ENCODE data around the gene C9orf50. TPM values are rescaled to one million over a fixed set of nuclear protein-coding genes. Genes with fewer than 3 reads are reported as not detected.
A peak's percentile ranks its signal among the peaks of the same experiment; 100 is the strongest.

C9orf50 gene
- total RNA-seq, 1 experiment from 2014 or later = not detected

GRCh38 chr9:129649726-129650679 is 29.1 kb upstream of the C9orf50 start:
- in situ Hi-C loops (cut with HindIII; ENCODE audit: low pct_unique_long_range_greater_than_20kb, low sequenced_read_pairs) = no loop called here
- DNase-seq (ENCODE audit: low read depth, low spot score) = no peak

DNA sequence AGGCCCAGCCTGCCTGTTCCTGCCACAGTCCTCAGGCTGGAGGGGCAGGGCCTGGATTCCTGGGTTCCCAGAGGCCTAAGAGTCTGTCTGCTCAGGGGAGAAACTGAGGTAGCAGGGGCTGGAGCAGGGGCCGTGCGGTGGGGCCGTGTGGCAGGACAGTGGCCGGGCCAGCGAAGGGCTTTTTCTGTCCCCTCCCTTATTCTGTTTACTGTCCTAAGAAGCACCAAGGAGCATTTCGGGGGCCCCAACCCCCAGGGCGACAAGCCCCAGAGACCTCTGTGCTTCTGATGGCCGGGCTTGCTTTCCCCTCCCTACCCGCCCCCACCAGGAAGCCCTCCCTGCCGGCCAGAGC is 27.8 kb upstream of the C9orf50 start:
- DNase-seq (ENCODE audit: low read depth, low spot score) = no peak
- in situ Hi-C loops (cut with HindIII; ENCODE audit: low pct_unique_long_range_greater_than_20kb, low sequenced_read_pairs) = no loop called here

GRCh38 chr9:129648092-129648763 is 27.3 kb upstream of the C9orf50 start:
- in situ Hi-C loops (cut with HindIII; ENCODE audit: low pct_unique_long_range_greater_than_20kb, low sequenced_read_pairs) = no loop called here

GRCh38 chr9:129647635-129648034 is 26.7 kb upstream of the C9orf50 start:
- no peak for DNase-seq (ENCODE audit: low read depth, low spot score)
- in situ Hi-C loops (cut with HindIII; ENCODE audit: low pct_unique_long_range_greater_than_20kb, low sequenced_read_pairs) = no loop called here

More at GRCh38 chr9:129648092-129648763, 27.3 kb upstream of the C9orf50 start:
- no peak for DNase-seq (ENCODE audit: low read depth, low spot score)

DNA sequence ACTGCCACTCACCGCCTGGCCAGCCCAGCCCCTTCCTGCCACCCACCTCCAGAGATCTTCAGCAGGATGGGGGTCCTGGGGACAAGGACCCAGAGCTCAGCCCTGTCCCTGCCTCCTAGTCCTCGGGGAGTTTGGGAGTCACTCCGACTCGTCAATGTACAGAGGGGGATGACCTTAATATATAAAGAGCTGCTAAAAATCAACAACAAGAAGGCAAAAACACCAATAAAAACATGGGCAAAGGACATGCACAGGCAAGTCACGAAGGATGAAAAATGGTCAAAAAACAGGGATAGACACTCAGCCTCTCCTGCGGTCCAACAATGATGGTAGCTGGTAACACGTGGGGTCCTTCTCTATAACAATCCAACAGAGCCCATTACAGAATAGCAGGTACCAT is 25.8 kb upstream of the C9orf50 start:
- in situ Hi-C loops (cut with HindIII; ENCODE audit: low pct_unique_long_range_greater_than_20kb, low sequenced_read_pairs) = no loop called here
- DNase-seq (ENCODE audit: low read depth, low spot score) = no peak

- no peak for DNase-seq (ENCODE audit: low read depth, low spot score)
- in situ Hi-C loops (cut with HindIII; ENCODE audit: low pct_unique_long_range_greater_than_20kb, low sequenced_read_pairs) = no loop called here
Measured at GRCh38 chr9:129646252-129646651, 25.4 kb upstream of the C9orf50 start.

GRCh38 chr9:129644902-129645301 is 24.0 kb upstream of the C9orf50 start:
- in situ Hi-C loops (cut with HindIII; ENCODE audit: low pct_unique_long_range_greater_than_20kb, low sequenced_read_pairs) = no loop called here
- no peak for DNase-seq (ENCODE audit: low read depth, low spot score)

- in situ Hi-C loops (cut with HindIII; ENCODE audit: low pct_unique_long_range_greater_than_20kb, low sequenced_read_pairs) = no loop called here
Measured at GRCh38 chr9:129644365-129644764, 23.5 kb upstream of the C9orf50 start.

DNA sequence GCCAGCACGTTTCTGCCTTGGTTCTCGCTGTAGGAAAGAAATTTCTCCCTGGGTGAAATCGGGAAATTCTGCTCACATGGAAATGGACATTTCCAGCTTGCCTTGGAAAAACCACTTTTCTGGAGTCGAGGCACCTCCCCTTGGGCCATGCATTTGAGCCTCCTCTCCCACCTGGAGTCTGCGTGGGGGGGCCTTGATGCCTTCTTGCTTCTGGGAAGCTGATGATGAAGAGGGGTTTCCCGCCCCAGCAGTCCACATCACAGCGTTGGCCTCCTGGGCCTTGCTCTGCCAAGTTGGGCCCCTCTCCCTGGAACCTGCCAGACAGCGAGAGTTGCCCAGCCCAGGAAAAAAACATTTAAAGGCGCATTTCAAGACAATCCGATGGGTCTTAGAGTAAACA is 22.8 kb upstream of the C9orf50 start:
- no peak for DNase-seq (ENCODE audit: low read depth, low spot score)
- in situ Hi-C loops (cut with HindIII; ENCODE audit: low pct_unique_long_range_greater_than_20kb, low sequenced_read_pairs) = no loop called here

More at GRCh38 chr9:129644365-129644764, 23.5 kb upstream of the C9orf50 start:
- DNase-seq (ENCODE audit: low read depth, low spot score) = no peak

DNA sequence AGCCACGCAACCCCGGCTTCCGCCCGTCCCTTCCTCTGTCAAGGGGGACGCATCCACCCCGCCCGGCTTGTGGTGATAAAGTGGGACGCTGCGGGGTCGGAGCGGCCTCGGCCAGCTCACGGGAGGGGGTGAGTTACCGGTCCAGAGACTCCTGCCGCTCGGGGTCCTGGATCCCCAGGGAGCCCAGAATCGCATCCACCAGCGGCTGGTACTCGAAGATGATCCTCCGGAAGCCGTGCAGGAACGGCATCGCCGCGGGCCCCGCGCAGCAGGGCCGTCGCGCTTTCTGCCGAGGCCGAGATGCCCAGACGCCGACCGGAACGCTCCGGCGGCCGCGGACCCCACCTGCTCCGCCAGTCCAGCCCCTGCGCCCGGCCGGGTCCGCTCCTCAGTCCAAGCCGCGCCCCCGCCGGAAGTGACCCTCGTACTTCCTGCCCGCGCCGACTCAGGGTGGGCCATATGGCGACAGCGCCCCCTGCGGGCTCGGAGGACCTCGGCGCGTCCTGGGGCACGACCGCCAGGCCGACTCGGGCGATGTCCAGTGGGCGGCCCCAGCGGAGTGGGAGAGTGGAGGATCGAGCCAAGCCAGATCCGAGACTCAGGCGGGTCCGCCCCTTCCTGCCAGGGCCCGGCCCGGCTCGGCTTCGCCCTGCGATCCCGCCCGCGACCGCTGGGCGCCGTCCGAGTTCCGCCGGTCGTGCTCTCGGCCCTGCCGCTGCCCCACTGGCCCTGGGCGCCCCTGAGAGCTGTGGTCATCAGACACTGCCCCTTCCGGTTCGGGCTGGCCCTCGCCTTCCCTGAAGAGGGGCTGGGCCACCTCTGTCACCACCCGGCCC is 21.1 kb upstream of the C9orf50 start, which contains the start of gene ASB6:
Gene ASB6, minus strand, starts transcription at position 402 of the 836 bp plus-strand sequence. Its CDS starts 152 bp downstream, at position 250.
- in situ Hi-C loops (cut with HindIII; ENCODE audit: low pct_unique_long_range_greater_than_20kb, low sequenced_read_pairs) = no loop called here
- peak; percentile 96 for DNase-seq (ENCODE audit: low read depth, low spot score)

DNA sequence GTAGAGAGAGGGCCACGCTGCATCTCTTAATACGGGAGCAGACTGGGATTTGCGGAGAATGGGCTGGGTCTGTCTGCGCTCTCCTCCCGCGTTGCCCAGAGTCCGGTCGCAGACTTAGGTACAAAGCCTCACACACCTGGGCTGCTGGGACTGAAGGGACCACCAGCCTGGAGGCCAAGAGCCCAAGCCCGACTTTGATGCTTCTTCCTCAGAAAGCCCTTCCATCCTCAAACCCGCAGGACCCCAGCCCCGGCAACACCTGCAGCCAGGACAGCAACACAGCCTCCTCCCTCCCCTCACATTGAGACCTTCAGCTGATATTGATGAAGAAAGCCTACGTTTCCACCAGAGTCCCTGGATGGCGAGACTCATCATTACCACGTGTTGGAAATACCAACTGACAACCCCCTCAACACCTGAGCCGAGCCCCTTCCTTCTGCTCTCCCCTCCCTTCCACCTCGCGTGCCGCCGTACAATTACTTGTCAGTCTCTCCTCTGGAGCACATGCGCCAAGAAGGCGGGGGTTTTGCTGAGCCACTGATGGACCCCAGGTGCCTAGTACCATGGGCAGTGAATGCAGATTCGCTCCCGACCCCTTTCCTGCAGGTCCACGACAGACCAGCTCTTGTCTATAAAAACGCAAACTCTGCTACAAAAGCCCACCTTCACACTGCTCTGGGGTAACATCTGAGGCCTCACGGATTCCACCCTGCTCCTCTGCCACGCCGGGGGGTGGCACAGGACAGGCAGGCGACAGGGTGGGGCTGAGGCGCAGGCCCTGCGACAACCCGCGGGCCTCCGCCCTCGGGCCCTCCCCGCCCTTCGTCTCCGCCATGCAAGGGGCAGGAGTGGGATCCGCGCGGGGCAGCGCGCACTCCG is 20.2 kb upstream of the C9orf50 start:
- DNase-seq (ENCODE audit: low read depth, low spot score) = no peak
- in situ Hi-C loops (cut with HindIII; ENCODE audit: low pct_unique_long_range_greater_than_20kb, low sequenced_read_pairs) = no loop called here

- DNase-seq (ENCODE audit: low read depth, low spot score) = peak; percentile 56
- in situ Hi-C loops (cut with HindIII; ENCODE audit: low pct_unique_long_range_greater_than_20kb, low sequenced_read_pairs) = no loop called here
Measured at GRCh38 chr9:129640086-129640870, 19.4 kb upstream of the C9orf50 start.

- in situ Hi-C loops (cut with HindIII; ENCODE audit: low pct_unique_long_range_greater_than_20kb, low sequenced_read_pairs) = loop anchor here (10.0 kb wide), 1 partner anchor 505 kb away; no protein-coding TSS in a partner anchor
- no peak for DNase-seq (ENCODE audit: low read depth, low spot score)
Measured at GRCh38 chr9:129639756-129640085, 18.8 kb upstream of the C9orf50 start.

DNA sequence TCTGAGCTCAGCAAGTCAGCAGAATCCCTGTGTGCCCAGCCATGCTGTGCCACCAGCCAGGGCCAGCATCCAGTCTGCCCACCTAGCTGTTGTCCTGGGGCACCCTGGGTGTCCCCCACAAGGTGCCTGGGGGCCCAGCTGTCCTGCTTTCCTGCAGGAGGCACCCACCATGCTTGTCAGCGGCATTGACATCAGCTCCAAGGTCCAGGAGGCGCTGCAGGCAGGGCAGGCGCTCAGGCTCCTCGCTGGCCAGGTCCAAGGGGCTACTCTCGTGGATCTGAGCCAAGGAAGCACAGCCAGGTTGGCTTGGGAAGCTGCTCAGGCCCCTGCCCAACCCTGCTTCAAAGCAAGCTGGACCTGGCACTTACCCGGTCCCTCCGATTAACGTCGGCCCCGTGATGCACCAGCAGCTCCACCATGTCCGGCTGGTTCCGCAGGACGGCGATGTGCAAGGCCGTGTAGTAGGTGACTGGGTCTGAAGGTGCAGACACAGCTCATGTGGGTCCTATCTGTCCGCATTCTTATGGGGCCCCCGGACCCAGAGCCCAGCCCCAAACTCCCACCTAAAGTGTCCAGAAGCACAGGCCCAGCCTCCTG is 18.2 kb upstream of the C9orf50 start:
- in situ Hi-C loops (cut with HindIII; ENCODE audit: low pct_unique_long_range_greater_than_20kb, low sequenced_read_pairs) = loop anchor here (10.0 kb wide), 1 partner anchor 504 kb away; no protein-coding TSS in a partner anchor
- no peak for DNase-seq (ENCODE audit: low read depth, low spot score)

GRCh38 chr9:129637673-129638439 is 17.0 kb upstream of the C9orf50 start:
- in situ Hi-C loops (cut with HindIII; ENCODE audit: low pct_unique_long_range_greater_than_20kb, low sequenced_read_pairs) = loop anchor here (10.0 kb wide), 1 partner anchor 503 kb away; no protein-coding TSS in a partner anchor
- no peak for DNase-seq (ENCODE audit: low read depth, low spot score)
